ENCODE measurements around the gene RAPGEF2.

- no peak for TF ChIP-seq TCF7L2 (IDR thresholded peaks at IDR 0.05; ENCODE audit: borderline replicate concordance, low read depth, low read length)
- no peak for TF ChIP-seq CTCF (tag by site-specific recombination; IDR thresholded peaks at IDR 0.05)
- TF ChIP-seq ZNF521 (tag by site-specific recombination; IDR thresholded peaks at IDR 0.05), result no peak
These were observed 119.2 kb downstream of the RAPGEF2 start for GRCh38 chr4:159222043-159222552.

Measured in HEK293 (cell line).